GM18520 (cell line): ENCODE measurements around the gene KHNYN.
A peak's percentile ranks its signal among the peaks of the same experiment; 100 is the strongest.
"Not testable (repeated sequence)": the region's sequence is repeated elsewhere in the genome, so short reads cannot be mapped to it uniquely, and the experiment has no call there.

Experiments
- ATAC-seq: cut with Tn5 transposase; IDR thresholded peaks from one replicate; pipeline ENCODE4 v1.9.1; 2021; ENCODE audit not compliant: unreplicated experiment

Gene KHNYN

GRCh38 chr14:24465805-24466204 lies 36.1 kb downstream of the KHNYN start:
- no peak for ATAC-seq

GRCh38 chr14:24470450-24470849 lies 40.7 kb downstream of the KHNYN start:
- not testable (repeated sequence) for ATAC-seq

- ATAC-seq: no peak
These were observed 43.5 kb downstream of the KHNYN start for GRCh38 chr14:24473211-24473610.

GRCh38 chr14:24475261-24475660 lies 45.5 kb downstream of the KHNYN start:
- no peak for ATAC-seq

GRCh38 chr14:24479999-24480398 lies 50.2 kb downstream of the KHNYN start:
- ATAC-seq: not testable (repeated sequence)

GRCh38 chr14:24481622-24482324 lies 52.0 kb downstream of the KHNYN start:
- ATAC-seq: peak; percentile 58

- ATAC-seq: not testable (repeated sequence)
These were observed 53.0 kb downstream of the KHNYN start for GRCh38 chr14:24482699-24483303.

- ATAC-seq: no peak
These were observed 54.0 kb downstream of the KHNYN start for GRCh38 chr14:24483604-24484252.
